DMS 273 (cell line): ENCODE data around the gene HSD17B3.
"Not testable (repeated sequence)": the region's sequence is repeated elsewhere in the genome, so short reads cannot be mapped to it uniquely, and the experiment has no call there.

Experiments used
- DNase-seq: peaks from one replicate; lab custom pipeline; 2025; ENCODE audit not compliant: unreplicated experiment; lab: John Stamatoyannopoulos, UW

The HSD17B3 gene

DNA sequence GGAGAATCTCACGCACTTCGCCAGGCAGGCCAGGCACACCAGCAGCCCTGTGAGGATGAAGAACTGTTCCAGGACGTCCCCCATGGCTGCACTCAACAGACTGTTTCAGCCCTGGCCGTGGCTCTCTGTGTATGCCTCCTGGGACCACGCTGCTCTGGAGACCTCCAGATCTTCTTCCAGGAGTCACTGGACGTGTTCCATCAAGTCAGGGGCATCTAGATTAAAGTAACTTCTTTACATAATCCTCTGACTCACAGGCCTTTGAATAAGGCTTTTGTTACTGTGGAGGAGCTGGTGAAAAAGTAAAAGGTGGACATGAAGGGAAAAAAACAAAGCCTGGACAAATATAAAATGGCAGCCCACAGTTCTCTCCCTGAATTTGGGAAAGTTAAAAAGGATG lies at the start of gene HSD17B3:
HSD17B3 (minus strand) TSS at position 156 of the 400 bp plus-strand sequence; CDS start at position 84, 72 bp downstream.
- no peak for DNase-seq

DNA sequence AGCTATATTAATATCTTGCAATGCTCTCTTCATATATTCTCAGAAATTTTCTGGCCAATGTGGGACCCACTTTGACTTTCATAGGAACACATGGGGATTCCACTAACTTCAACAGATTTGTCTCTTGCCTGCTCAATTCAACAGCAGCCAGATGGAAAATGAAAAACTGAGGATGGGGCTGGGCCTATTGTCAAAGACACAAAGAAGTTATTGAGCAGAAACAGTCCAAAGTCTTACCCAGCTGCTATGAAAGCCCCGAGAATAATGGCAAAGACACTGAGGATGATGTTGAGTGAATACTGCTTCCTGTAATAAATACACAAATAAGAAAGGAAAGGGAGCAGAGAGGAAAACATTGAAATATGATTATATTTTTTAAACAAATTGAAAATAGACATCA lies 48.9 kb upstream of the HSD17B3 start:
- DNase-seq: no peak

DNA sequence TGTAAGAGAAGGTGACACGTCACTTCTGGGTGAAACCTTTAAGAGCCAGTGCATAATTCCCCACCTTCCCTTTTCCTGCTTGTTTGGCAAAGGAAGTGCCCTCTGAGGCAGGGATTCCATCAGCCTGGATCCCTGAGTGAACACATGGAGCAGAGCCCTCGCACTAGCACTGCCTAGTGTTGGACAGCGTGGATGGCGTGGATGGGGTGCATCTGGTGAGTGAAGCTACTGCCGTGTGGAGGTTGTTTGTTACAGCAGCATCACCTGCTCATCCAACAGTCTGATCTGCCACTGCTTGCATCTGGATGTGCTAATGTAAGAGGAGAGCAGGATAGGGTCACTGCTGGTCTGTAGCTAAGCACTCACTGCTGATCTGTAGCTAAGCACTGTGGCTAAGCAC lies 46.3 kb upstream of the HSD17B3 start:
- DNase-seq: no peak

DNA sequence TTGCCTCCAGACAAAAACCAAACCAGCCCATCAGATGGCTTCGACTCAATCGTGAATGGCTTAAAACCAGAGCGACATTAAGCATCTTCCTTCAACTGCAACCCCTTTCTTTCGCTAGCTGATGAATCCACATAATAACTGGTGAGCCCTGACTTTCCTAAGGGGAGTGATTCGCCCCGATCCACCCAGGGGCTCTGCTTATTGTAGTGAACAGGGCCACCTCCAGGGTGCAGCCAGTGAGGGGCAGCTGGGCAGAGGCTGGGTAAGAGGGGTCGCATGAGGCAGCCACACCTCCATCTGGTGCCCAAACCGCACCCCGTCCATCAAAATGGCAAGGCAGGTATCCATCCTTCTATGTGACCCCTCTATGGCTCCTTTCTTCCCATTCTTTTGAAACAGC lies 43.6 kb upstream of the HSD17B3 start:
- DNase-seq: no peak

DNA sequence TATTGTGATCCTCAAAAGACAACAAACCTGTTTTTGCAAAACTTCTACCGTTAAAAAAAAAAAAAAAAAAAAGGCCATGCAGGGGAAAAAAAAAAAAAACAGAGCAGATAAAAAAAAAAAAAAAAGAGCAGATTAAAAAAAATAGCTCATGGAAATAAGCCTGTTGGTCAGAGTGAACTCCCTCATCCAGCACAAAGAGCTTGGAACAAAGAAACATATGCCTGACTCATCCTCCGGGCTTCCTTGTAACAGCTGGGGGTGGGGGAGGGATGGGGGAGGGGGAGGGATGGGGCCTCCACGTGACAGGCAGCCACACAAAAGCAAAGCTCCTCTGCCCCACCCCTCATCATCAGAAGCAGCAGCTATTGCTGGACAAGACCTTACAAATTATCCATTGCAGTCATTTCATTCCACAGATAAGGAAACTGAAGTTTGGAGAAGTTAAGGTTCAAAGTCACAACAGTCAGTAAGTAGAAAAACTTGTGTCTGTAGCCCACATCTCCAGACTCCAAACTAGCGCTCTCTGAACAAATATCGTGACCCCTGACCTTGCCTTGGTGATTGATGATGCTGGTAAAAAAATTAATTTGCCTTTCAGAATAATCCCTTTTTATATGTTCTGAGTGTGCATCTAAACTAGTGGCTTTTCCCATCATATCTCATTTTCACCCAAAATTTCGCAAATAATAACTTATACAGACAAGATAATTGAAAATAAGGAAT lies 42.6 kb upstream of the HSD17B3 start:
- DNase-seq: peak; percentile 64

DNA sequence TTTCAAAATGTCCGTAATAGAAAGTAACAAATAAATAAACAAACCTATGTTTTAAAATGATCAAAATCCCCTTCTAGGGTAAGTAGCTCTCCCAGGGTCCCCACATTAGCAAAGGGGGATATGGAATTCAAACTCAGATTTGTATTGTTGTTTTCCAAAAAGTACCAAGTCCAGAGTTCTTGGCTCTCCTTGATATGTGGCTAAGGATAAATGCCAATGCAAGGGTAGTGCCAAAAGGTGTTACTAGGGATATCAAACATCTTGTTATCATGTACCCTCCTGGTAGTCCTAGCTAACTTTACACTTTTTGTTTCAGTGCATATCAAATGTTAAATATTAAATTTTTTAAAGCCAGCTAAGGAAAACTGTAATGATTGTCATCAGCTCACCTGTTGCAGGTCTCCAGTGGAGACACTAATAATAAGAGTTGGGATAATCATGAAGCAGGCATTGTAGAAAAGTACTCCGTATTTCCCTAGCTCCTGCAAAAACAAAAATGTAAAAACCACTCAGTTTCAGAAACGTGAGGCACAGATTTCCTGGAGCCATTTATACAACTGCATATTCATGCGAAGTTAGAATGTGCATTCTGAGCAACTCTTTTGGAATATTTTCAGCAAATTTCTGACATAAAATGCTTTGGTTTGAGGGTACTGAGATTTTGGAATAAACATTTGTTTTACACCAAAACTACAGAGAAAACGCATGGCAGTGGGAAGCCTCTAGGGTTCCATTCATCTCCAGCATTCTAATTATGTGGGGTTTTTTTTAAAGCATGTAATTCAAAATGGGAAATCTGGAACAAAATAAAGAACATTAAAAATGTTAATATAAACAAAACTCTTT lies 41.8 kb upstream of the HSD17B3 start:
- peak; percentile 15 for DNase-seq

DNA sequence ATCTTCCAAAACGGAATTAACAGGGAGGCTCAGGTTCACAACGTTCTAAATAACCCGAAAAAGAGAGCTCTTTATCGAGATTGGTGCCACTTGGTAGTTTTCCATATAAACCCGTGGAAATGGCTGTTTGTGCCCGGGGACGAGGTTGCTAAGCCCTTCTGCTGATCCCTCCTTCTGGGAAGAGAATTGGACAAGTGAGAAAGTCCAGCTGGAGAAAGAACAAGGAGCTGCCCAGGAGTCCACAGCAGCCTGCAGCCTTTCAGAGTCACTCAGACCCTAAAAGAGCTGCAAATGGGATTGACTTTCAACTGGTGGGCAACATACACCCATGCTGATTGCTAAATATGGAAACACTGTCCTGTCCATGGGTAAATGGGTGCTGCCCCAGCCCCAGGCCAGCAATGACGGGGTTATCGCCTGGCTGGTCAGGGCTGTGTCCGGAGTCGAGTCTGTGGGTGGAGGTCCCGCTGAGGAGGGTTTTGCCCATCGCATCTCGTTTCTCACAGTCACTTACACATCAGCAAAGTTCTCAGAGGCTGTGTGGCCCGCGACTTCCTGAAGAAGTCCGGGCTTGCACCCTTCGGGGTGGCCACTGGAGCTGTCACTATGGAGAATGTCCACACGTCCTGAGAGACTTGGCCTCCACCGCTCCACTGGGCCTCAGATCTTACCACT lies 40.7 kb upstream of the HSD17B3 start:
- no peak for DNase-seq

DNA sequence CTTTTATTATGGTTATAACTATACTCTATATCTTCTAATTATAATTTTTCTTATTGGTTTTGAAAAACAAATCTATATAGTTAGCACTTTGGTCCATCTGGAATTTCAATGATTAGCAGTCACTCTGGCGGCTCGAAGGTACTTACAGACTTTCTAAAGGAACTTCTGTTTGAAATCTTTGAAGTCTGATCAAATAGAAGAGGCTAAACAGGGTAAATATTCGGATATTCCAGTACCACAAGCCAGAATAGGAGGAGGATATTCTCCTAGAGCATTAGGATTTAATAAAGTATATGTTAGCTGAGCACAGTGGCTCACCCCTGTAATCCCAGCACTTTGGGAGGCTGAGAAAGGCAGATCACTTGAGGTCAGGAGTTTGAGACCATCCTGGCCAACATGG lies 38.7 kb upstream of the HSD17B3 start:
- DNase-seq: no peak

DNA sequence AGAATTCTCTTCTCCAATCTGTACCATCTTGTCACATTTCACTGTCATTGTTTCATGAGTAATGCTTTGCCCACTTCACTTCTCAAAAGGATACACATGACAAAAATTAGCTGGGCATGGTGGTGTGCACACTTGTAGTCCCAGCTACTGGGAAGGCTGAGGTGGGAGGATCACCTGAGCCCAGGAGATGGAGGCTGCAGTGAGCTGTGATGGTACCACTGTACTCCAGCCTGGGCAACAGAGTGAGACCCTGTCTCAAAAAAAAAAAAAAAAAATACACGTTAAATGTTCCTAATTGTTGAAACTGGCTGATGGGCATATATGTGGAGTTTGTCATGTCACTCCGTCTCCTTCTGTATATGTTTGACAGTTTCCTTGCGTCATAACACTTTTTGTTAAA lies 36.3 kb upstream of the HSD17B3 start:
- no peak for DNase-seq

DNA sequence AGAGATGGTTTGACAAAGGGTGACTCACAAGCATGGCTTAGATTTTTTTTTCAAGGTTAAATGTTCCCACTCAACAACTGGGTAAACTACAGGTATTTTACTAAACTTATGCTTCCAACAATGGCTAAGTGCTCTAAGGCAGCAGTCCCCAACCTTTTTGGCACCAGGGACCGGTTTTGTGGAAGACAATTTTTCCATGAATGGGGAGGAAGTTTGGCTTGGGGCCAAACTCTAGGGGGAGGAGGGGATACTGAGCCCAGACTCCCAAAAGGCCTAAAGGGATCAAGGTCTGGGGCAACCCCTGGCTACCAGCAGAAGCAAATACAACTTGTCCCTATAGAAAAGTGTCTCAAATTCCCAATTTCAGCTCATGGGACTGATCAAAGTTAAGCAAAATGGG lies 32.0 kb upstream of the HSD17B3 start:
- no peak for DNase-seq

DNA sequence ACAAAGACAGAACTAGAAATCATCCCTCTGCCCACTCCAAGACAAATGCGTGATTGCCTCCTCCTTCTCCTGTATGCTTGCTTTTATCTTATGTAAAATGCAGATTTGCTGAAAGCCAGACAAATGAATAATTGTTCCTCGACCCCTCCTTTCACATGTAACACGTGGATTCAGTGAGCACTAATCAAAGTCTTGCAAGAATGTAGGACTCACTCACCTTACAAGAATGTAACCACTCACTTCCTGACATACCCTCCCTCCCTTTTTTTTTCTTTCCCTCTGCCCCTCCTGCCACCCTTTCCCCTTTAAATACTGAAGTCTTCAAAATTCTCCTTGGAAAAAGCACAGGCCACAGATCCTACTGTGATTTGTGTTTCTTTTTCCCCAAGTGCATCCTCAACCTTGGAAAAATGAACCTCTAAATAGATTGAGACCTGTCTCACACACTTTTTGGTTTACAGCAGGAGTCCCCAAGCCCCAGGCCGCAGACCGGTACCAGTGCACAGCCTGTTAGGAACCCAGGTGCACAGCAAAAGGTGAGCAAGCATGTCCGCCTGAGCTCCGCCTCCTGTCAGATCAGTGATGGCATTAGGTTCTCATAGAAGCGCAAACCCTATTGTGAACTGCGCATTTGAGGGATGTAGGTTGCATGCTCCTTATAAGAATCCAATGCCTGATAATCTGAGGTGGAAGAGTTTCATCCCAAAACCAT lies 29.4 kb upstream of the HSD17B3 start:
- DNase-seq: no peak

DNA sequence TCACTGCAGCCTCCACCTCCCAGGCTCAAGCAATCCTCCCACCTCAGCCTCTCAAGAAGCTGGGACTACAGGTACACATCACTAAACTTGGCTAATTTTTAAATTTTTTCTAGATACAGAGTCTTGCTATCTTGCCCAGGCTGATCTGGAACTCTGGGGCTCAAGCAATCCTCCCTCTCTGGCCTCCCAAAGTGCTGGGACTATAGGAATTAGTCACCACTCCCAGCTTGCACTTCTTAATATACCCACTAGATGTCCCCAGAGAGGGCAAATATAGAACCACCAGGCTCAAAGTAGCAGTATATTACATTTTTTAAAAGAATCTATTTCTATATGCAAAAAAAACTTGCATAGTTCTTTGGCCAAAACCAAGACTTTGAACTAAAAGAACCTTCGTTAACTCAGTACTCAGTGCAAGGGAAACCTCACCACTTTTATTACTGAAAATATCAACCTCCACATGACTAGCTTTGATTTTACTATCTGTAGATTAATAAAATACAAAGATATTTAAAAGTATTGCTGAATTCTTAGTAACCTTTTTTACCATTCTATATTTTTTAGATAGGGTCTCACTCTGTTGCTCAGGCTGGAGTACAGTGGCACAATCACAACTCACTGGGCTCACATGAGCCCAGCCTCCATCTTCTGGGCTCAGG lies 25.8 kb upstream of the HSD17B3 start:
- DNase-seq: peak; percentile 67

DNA sequence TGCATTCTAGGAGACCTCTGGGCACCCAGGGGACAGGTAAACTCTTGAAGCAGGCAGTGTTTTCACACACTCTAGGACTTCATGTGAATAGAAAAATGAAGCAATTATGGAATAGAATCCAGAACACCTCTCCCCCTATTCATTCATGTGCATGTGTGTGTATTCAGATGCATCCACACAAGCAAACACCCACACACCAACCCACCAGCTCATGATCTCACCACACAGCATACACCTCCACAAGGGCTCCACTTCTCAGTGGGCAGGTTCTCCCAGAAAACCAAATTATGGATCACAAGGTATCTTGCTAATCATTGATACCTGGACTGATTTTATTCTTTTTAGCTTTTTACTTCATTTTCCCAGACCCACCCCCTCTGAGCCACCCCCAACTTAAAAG lies 21.2 kb upstream of the HSD17B3 start:
- DNase-seq: no peak

DNA sequence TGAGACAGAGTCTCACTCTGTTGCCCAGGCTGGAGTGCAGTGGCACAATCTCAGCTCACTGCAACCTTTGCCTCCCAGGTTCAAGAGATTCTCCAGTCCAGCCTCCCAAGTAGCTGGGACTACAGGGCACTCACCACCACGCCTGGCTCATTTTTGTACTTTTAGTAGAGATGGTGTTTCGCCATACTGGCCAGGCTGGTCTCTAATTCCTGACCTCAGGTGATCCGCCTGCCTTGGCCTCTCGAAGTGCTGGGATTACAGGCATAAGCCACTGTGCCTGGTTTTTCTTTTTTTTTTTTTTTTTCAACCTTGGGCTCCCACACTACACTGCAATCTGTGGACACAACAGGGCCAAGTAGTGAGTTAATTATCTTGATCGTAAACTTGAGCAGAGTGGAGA lies 20.8 kb upstream of the HSD17B3 start:
- DNase-seq: not testable (repeated sequence)

DNA sequence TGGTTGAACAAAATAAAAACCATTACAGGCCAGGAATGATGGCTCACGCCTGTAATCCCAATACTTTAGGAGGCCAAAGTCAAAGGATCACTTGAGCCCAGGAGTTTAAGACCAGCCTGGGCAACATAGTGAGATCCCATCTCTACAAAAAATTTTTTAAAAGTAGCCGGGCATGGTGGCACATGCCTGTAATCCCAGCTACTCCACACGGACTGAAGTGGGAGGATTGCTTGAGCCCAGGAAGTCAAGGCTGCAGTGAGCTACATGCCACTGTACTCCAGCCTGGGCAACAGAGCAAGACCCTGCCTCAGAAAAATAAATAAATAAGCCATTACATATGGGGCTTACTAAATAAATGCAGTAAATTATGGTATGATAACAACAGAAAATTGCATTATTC lies 20.2 kb upstream of the HSD17B3 start:
- not testable (repeated sequence) for DNase-seq

DNA sequence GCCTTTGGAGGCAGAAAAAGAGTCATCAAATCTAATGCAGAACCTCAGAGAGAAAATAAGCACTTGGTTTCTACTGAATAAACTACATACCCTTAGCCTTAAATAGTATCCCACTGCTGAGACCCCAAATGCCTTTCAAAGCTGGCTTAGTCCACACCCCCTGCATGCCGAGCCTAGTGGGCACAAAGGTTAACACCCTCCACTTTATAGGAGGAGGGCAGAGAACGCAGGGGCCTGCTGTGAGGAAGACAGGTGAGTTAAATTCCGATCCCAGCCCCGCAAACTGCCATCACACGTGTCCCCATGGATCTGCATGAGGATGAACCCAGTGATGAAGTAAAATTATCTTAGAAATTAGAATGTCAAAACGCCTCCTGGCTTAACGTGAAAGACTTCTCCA lies 19.5 kb upstream of the HSD17B3 start:
- DNase-seq: no peak

DNA sequence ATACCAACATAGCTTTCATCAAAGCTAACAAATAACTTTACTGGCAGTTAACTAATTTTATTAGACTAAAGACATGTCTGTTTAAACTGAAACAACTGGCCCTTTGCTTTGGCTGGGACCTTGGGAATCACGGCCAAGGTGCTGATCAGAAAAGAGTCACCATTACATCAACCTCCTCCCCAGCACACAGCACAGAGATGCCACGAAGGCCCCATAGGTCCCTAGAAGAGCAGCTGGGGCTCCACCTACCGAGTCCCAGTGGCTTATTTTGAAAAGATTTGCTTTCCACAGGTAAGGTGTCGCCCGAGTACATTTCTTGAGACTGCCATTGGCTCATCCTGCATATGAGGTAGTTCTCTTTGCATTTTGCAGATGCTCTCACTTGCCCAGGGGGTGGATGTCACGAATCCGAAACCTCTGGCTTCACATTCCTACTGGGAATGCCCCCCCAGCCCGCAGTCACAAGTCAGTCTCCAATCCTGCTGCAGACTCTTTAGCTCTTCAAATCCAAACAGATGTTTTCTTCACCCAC lies 18.8 kb upstream of the HSD17B3 start:
- no peak for DNase-seq

DNA sequence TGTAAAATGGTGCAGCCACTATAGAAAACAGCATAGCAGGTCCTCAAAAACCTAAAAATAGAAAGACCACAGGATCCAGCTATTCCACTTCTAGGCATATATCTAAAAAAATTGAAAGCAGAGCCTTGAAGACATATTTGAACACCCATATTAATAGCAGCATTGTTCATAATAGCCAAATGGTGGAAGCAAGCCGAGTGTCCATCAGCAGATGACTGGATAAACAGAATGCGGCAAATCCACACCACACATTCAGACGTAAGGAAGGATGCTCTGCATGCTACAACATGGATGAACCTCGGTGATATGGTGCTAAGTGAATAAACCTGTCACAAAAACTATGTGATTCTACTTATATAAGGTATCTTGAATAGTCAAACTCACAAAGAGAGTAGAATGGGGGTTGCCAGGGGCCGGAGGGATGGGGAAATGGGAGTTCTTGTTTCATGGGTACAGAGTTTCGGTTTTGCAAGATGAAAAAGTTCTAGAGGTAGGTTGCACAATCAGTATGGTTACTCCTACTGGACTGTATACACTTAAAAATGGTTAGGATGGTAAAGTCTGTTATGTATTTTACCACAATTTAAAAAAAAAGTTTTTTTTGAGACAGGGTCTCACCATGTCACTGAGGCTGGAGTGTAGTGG lies 17.1 kb upstream of the HSD17B3 start:
- no peak for DNase-seq

DNA sequence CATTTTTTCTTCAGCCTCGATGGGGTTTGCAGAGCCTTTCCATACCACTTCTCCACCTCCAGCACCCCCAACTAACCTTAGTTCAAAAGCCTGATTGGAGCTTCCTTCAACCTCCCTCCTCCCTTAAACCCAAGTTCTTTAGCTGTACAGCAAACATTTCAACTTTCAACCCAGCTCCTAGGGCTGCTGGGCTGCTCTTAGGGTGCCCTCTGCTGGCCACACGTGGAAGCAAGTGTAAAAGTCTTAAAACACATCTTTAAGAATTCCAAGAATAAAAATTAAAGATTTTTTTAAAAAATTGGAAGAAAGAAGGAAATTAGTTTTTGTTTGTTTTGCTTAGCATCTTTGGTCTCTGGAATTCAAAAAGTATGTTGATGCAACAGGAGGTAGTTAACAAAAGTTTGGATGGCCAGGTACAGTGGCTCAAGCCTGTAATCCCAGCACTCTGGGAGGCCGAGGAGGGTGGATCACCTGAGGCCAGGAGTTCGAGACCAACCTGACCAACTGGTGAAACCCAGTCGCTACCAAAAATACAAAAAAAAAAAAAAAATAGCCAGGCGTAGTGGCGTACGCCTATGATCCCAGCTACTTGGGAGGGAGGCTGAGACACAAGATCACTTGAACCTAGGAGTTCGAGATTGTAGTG lies 15.5 kb upstream of the HSD17B3 start:
- DNase-seq: peak; percentile 69
